Endodermal cell (in vitro differentiated cells): Measurements from ENCODE around the gene CBFB. TPM values are rescaled to one million over a fixed set of nuclear protein-coding genes. Genes with fewer than 3 reads are reported as not detected.

Source experiments
- DNase-seq: peaks from one replicate; pipeline ENCODE4 v3.0.0-alpha.2; 2017
- H3K27ac ChIP-seq: 2 replicates; pipeline ENCODE4 v1.5.1; 2013; ENCODE audit warnings: mild to moderate bottlenecking, low read depth, low read length, moderate library complexity
- H3K27me3 ChIP-seq: 2 replicates; pipeline ENCODE4 v1.6.1; 2013; ENCODE audit warnings: mild to moderate bottlenecking, low read length, moderate library complexity; ENCODE audit not compliant: insufficient read depth, control insufficient read depth, poor library complexity, severe bottlenecking
- H3K36me3 ChIP-seq: 2 replicates; pipeline ENCODE4 v1.7.0; 2013; ENCODE audit warnings: mild to moderate bottlenecking, low read length, moderate library complexity; ENCODE audit not compliant: control insufficient read depth, insufficient read depth
- H3K4me1 ChIP-seq: one replicate; pipeline ENCODE4 v1.7.0; 2013; ENCODE audit warnings: low read length; ENCODE audit not compliant: control insufficient read depth, insufficient read depth
- H3K4me3 ChIP-seq: 2 replicates; pipeline ENCODE4 v1.5.1; 2013; ENCODE audit warnings: mild to moderate bottlenecking, low read length, moderate library complexity
- H3K9ac ChIP-seq: 2 replicates; pipeline ENCODE4 v1.6.1; 2013; ENCODE audit warnings: mild to moderate bottlenecking, low read length, moderate library complexity; ENCODE audit not compliant: poor library complexity, severe bottlenecking; ENCODE audit errors: extremely low read depth
- H3K9me3 ChIP-seq: 2 replicates; pipeline ENCODE4 v1.6.1; 2013; ENCODE audit warnings: mild to moderate bottlenecking, low read length, moderate library complexity; ENCODE audit not compliant: control insufficient read depth
- H3K27ac Mint-ChIP-seq: 2 replicates; pipeline ENCODE4 v1.8.0; 2020; ENCODE audit warnings: mixed read lengths
- H3K27me3 Mint-ChIP-seq: 2 replicates; pipeline ENCODE4 v1.8.0; 2021; ENCODE audit warnings: mild to moderate bottlenecking, mixed read lengths; ENCODE audit not compliant: insufficient read depth
- H3K36me3 Mint-ChIP-seq: 2 replicates; pipeline ENCODE4 v1.8.0; 2020; ENCODE audit warnings: low read depth, mixed read lengths
- H3K4me1 Mint-ChIP-seq: 2 replicates; pipeline ENCODE4 v1.8.0; 2020; ENCODE audit warnings: mixed read lengths
- H3K4me3 Mint-ChIP-seq: 2 replicates; pipeline ENCODE4 v1.8.0; 2020; ENCODE audit warnings: mild to moderate bottlenecking, moderate library complexity, mixed read lengths
- H3K9me3 Mint-ChIP-seq: 2 replicates; pipeline ENCODE4 v1.8.0; 2020; ENCODE audit warnings: mild to moderate bottlenecking, mixed read lengths
- CTCF ChIP-seq: fragments of 200-600 bp; sonication (generic); conservative IDR thresholded peaks from 2 replicates; pipeline ENCODE4 v1.5.0; 2021; ENCODE audit warnings: antibody characterized with exemption, mild to moderate bottlenecking
- WGBS, 2 experiments: methylation state at CpG; one replicate each; pipeline versions ENCODE4 v1.1.5 to v1.1.7; 2013; ENCODE audit warnings: missing lambda C conversion rate in 2 of 2, mixed read lengths in 1 of 2; ENCODE audit not compliant: insufficient coverage in 1 of 2, insufficient read length in 1 of 2; 5-methylcytosine and 5-hydroxymethylcytosine counted together
- total RNA-seq, 2 donors: library from RNA; stranded (reverse); fragmentation: NEBNext Ultra II Directional in 1 of 2; extraction: Animal tissue kit (Norgen Biotek cat#: 25700) in 1 of 2; gene quantifications; 2 replicates in 1 of 2; 3 replicates in 1 of 2; pipeline ENCODE4 v1.2.1, GENCODE V29; 2021

The CBFB gene
- total RNA-seq, 2 donors from 2014 or later: 93.9 to 95.2 TPM

DNA sequence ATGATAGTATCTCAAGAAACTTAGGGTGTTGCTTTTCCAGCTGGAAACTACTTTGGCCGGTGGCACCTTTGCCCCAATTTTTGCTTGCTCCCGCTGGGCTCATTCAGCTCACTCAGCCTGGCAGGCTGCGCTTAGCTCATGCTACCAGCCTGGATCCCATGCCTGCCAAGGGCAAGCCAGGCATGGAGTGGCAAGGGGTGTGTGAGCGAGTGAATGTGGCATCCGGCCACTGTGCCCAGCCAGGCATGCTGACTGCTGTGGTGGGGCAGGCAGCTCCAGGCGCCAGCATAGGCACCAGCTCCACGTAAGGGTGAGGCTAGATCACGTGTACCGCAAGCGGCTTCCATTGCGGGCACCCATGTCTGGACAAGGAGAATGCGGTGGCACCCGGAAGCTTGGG is 112.4 kb downstream of the CBFB start:
- Histone ChIP-seq H3K36me3 (peaks cover 78% of the 10 kb centered on the region), H3K4me3 (no peak overlapping the region), H3K27ac (no peak overlapping the region), H3K9ac (no peak overlapping the region), H3K27me3 (no peaks in the 10 kb centered on the region), H3K9me3 (no peaks in the 10 kb centered on the region), H3K4me1 (no peaks in the 10 kb centered on the region)
- no peaks in the 10 kb centered on the region for H3K27me3 Mint-ChIP-seq
- WGBS, 2 experiments: 92 to 94% methylated on average over 10 to 13 of the region's 13 CpGs
- H3K9me3 Mint-ChIP-seq: no peaks in the 10 kb centered on the region
- no peaks in the 10 kb centered on the region for H3K4me1 Mint-ChIP-seq
- TF ChIP-seq CTCF: no peak
- DNase-seq: no peak
- H3K27ac Mint-ChIP-seq: no peak overlapping the region
- peaks cover 72% of the 10 kb centered on the region for H3K36me3 Mint-ChIP-seq
- no peak overlapping the region for H3K4me3 Mint-ChIP-seq

DNA sequence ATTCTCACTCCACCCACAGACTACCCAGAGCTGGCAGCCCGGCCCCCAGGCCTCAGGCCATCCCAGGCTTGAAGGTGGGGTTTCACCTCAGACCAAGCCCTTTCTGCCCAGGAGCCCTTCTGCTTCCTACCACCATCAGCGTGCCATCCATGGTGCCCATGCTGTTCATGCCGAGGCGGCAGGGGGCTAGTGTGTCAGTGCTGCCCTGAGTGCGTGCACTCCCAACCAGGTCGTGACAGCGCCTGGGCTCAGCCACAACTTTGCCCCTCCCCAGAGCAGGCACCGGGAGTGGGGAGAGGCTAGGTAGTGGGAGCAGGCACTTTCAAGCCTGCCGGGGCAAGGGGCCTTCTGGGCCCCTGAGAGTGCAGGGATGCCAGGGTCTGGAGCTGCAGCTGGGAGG is 113.4 kb downstream of the CBFB start:
- WGBS, 2 experiments: 95 to 100% methylated on average over 1 to 9 of the region's 9 CpGs
- no peak for DNase-seq
- H3K4me1 ChIP-seq: no peaks in the 10 kb centered on the region
- no peaks in the 10 kb centered on the region for H3K9me3 ChIP-seq
- H3K36me3 ChIP-seq: peaks cover 70% of the 10 kb centered on the region
- H3K4me3 ChIP-seq: no peak overlapping the region
- peaks cover 71% of the 10 kb centered on the region for H3K36me3 Mint-ChIP-seq
- no peak overlapping the region for H3K4me3 Mint-ChIP-seq
- no peak overlapping the region for H3K9ac ChIP-seq
- TF ChIP-seq CTCF: no peak
- no peaks in the 10 kb centered on the region for H3K9me3 Mint-ChIP-seq
- H3K4me1 Mint-ChIP-seq: no peaks in the 10 kb centered on the region
- no peaks in the 10 kb centered on the region for H3K27me3 ChIP-seq
- H3K27me3 Mint-ChIP-seq: no peaks in the 10 kb centered on the region
- H3K27ac Mint-ChIP-seq: no peak overlapping the region
- no peak overlapping the region for H3K27ac ChIP-seq

DNA sequence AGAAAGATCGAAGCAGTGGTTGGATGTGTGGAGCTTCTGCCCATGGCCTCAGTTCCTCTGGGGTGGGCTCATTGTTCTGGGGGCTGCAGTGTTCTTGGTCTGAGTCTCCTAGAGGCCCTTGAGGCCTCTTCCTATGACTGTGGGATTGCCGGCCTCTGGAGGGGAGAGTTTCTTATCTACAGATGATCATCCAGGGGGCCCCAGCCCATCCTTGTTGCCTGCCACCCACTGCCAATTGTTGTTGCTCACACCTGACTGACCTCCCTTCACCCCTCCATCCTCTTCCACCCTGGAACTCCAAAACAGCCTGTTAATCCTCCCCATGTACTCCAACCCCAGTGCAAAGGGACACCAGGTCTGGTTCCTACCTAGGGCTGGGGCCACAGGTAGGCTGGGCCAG is 116.0 kb downstream of the CBFB start:
- H3K4me3 Mint-ChIP-seq: no peak overlapping the region
- no peaks in the 10 kb centered on the region for H3K9me3 Mint-ChIP-seq
- H3K4me1 ChIP-seq: no peaks in the 10 kb centered on the region
- peaks cover 71% of the 10 kb centered on the region for H3K36me3 ChIP-seq
- H3K9me3 ChIP-seq: no peaks in the 10 kb centered on the region
- 67 to 92% methylated on average over 1 to 2 of the region's 2 CpGs for WGBS, 2 experiments
- no peak overlapping the region for H3K4me3 ChIP-seq
- H3K27me3 ChIP-seq: peaks cover 4% of the 10 kb centered on the region
- DNase-seq: no peak
- no peaks in the 10 kb centered on the region for H3K4me1 Mint-ChIP-seq
- peaks cover 75% of the 10 kb centered on the region for H3K36me3 Mint-ChIP-seq
- peaks cover 8% of the 10 kb centered on the region for H3K27me3 Mint-ChIP-seq
- H3K27ac ChIP-seq: no peak overlapping the region
- TF ChIP-seq CTCF: no peak
- no peak overlapping the region for H3K27ac Mint-ChIP-seq
- H3K9ac ChIP-seq: no peak overlapping the region
